ENCODE data around the gene UQCC2. TPM values are rescaled to one million over a fixed set of nuclear protein-coding genes. Genes with fewer than 3 reads are reported as not detected.

Gene UQCC2
- total RNA-seq, 4 donors from 2014 or later, result 9.9 to 15.9 (median 13.5) TPM

GRCh38 chr6:33748841-33749240 is 37.3 kb upstream of the UQCC2 start:
- TF ChIP-seq CTCF (IDR thresholded peaks at IDR 0.05; ENCODE audit: low read depth), result no peak

- TF ChIP-seq CTCF (IDR thresholded peaks at IDR 0.05; ENCODE audit: low read depth), result no peak
Observed at GRCh38 chr6:33747823-33748222, 36.3 kb upstream of the UQCC2 start.

GRCh38 chr6:33746651-33747100 is 35.2 kb upstream of the UQCC2 start, which contains the start of gene IP6K3:
TSS of gene IP6K3 (minus strand) at chr6:33746905. CDS start at chr6:33735476, 11,429 bp downstream.
- TF ChIP-seq CTCF (IDR thresholded peaks at IDR 0.05; ENCODE audit: low read depth), result no peak

- no peak for TF ChIP-seq CTCF (IDR thresholded peaks at IDR 0.05; ENCODE audit: low read depth)
Observed at GRCh38 chr6:33746036-33746600, 34.6 kb upstream of the UQCC2 start.

GRCh38 chr6:33745548-33745947 is 34.0 kb upstream of the UQCC2 start:
- no peak for TF ChIP-seq CTCF (IDR thresholded peaks at IDR 0.05; ENCODE audit: low read depth)

GRCh38 chr6:33744895-33745546 is 33.5 kb upstream of the UQCC2 start:
- no peak for TF ChIP-seq CTCF (IDR thresholded peaks at IDR 0.05; ENCODE audit: low read depth)

GRCh38 chr6:33744001-33744848 is 32.7 kb upstream of the UQCC2 start:
- no peak for TF ChIP-seq CTCF (IDR thresholded peaks at IDR 0.05; ENCODE audit: low read depth)

Measured in subcutaneous adipose tissue (tissue), 4 donors.